ENCODE data around the gene GRB14.
"Not testable (repeated sequence)": the region's sequence is repeated elsewhere in the genome, so short reads cannot be mapped to it uniquely, and the experiment has no call there.

GRB14 gene

DNA sequence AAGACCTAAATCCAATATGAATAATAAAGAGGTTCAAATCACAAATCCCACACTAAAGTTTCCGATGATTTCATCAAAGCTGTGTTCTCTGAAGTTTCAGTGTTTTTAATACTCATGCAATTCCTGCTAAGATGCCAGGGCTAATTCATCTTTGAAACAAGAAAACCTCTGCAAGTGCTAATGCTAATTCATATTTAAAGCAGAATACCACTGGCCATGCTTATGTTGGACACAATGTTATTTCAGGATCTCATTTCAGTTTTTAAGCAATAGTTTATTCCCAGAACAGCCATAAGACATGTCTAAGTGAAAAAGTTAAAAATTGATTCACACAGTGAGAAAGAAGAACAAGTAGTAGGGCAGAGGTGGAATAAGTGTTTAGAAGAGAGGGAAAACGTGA is 62.8 kb downstream of the GRB14 start:
- DNase-seq (ENCODE audit: low read depth), result no peak

DNA sequence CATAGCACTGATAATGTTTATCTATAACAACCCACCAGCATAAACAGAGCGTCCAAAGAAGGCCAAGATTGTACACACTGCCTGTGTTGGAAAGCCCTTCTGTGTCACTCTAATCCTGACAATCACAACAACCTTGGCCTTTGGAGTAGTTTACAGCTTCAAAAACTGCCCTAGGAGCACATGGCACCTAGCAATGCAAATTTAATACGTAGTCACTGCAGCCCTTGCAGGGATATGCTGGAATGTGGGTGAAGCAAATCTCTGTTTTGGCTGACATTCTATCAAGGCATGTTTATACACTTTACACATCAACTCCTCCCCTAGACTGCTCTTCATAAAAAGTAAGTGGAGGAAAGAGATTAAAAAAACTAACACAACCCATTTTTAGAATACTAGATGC is 66.8 kb downstream of the GRB14 start:
- DNase-seq (ENCODE audit: low read depth), result no peak

DNA sequence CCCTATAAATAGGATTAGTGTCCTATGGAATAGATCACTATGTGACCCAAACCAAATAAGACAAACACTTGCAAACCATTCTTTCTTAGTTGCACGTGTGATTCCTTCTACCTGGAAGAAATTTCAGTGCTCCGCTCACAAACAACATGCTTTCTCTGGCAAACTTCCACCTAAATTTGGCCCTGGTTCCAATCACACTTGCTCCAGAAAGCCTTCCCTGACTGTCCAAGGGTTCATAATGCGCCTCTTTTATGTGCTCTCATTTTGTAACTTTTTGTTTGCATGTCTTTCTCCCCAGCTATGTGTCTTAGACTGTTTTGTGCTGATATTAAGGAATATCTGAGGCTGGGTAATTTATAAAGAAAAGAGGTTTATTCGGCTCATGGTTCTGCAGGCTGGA is 69.8 kb downstream of the GRB14 start:
- DNase-seq (ENCODE audit: low read depth), result no peak

DNA sequence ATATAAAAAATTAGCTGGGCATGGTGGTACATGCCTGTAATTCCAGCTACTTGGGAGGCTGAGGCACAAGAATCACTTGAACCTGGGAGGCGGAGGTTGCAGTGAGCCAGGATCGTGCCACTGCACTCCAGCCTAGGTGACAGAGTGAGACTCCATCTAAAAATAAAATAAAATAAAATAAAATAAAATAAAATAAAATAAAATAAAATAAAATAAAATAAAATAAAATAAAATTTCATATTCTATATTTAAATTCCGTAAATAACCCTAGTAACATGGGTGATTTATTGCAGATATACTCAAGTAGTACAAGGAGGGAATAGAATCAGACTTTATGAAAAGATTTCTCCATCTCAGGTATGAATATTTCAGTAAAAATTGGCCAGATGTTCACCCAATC is 71.6 kb downstream of the GRB14 start:
- not testable (repeated sequence) for DNase-seq (ENCODE audit: low read depth)

DNA sequence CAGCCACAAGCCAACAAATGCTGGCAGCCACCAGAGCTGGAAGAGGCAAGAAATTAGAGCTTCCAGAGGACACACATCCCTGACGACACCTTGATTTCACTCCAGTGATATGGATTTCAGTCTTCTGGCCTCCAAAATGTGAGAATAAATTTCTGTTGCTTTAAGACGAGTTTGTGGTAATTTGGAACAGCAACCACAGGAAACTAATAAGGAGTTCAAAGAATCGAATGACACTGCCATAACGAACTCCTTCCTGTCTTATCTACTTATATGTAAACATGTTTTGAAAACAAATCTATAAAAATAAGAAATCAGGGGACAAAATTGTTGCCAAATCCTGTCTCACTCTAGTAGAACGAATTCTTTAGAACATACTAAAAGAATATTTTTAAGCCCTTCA is 75.8 kb downstream of the GRB14 start:
- no peak for DNase-seq (ENCODE audit: low read depth)

DNA sequence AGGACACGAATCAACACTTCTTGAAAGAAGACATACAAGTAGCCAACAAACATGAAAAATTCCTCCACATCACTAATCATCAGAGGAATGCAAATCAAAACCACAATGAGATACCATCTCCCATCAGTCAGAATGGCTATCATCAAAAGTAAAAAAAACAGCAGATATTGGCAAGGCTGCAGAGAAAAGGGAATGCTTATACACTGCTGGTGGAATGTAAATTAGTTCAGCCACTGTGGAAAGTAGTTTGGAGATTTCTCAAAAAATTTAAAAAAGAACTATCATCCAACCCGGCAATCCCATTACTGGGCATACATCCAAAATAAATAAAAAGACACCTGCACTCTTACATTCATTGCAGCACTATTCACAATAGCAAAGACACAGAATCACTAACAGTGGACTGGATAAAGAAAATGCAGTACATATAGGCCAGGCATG is 78.7 kb downstream of the GRB14 start:
- peak; percentile 60 for DNase-seq (ENCODE audit: low read depth)

DNA sequence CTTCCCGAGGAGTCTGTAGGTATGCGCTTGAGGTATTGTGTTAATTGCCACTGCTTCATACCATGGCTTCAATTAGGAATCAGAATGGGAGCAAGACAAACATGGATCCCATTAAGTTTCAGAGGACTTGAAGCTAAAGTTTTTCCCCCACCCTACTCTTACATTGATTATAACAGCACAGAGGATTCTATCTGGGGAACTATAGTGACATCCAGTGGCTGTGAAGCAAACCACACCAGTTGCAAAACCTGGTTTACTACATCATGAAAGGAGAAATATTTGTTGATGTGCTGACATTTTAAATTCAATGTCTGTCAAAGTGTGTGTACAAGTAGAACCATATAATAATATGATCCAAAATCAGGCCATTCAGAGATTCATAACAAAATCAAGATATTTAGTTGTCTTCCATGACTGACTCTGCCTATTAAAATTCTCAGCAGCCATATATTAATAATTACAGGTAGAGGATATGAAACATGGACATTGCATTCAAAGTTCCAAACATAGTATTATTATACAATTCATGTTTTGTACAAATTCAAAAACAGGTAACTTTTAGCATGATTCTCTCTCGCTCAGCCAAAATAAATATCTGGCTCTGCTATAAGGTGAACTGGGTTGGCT is 82.9 kb downstream of the GRB14 start:
- DNase-seq (ENCODE audit: low read depth), result peak; percentile 34

DNA sequence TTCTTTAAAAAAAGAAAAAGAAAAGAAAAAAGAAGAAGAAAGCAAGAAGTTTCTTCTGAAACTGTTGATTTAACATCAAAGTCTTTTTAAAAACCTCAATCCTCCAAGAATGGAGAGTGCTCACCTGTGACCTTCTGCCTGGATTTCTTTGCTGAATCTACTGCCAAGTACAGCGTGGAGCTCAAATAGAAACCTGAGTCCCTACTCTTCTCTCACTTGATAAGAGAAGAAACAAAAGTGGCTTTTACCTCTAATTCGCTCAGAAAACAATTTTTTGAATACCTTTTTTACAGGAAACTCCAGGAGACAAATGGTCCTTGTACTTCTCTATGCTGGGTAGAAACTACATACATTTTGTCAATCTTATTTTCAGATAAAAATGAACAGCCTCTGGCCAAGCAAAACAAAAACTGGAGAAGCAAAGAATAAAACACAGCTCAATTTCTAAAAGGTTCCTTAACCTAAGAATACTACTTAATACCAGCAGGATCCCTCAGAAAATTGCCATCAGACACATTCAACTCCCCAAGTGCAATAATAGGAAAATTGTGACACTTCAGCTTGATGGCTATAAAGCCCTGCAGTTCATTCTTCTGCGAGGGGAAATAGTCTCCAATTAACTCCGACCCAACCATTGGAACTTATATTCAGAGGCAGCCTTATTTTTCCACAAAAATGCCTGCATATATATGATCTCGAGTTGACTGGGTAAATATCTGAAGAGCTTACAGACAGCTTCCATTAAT is 85.8 kb downstream of the GRB14 start:
- no peak for DNase-seq (ENCODE audit: low read depth)

DNA sequence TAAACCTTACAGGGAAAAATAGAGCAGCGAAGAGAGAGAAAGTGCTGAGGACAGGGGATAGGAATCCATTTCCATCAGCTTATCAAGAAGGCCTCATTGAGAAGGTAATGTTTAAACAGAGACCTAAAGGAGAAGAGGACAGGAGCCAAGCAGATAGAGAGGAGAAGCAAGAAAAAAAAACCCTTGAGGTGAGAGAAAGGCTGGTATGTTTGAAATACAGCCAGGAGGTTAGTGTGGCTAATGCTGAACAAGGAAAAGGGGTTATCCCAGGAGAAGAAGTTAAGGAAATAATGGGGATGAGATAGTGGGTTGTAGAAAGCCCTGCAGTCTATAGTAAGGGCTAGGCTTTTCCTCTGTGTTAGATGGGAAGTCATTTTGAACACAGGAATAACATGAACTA is 90.8 kb downstream of the GRB14 start:
- no peak for DNase-seq (ENCODE audit: low read depth)

DNA sequence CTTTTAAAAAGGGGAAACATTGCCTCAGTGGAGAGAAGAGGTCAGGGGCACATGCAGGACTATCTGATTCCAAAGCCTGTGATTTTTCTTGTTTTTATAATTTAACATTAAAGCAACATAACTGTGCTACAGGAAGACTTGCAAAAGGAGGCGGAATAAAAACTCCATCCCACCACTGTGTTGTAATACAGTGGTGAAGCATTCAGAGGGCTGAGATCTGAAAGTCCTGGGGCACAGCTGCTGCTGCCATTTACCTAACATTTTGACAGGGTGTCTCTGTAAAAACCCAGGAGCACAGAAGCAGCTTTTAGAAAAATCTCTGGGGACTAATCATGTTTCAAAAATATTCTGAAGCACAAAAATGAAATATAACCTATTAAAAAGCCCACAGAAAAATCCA is 97.6 kb downstream of the GRB14 start:
- DNase-seq (ENCODE audit: low read depth), result no peak

DNA sequence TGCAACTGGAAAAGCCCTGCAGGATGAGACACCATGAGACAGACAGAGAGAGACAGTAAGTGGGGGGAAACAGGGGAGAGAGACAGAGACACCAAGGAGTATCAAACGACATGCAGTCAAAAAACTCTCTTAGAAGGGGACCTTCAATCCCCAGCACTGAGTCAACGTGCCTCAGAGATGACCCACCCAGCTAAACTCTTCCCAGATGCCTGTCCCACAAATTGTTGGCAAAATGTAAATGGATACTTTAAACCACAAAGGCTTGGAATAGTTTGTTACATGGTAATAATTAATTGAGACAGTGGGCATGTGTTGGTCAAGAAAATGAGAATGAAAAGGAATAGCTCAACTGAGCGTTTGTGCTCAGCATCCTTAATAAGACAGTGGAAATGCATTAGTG is 98.3 kb downstream of the GRB14 start:
- peak; percentile 13 for DNase-seq (ENCODE audit: low read depth)

DNA sequence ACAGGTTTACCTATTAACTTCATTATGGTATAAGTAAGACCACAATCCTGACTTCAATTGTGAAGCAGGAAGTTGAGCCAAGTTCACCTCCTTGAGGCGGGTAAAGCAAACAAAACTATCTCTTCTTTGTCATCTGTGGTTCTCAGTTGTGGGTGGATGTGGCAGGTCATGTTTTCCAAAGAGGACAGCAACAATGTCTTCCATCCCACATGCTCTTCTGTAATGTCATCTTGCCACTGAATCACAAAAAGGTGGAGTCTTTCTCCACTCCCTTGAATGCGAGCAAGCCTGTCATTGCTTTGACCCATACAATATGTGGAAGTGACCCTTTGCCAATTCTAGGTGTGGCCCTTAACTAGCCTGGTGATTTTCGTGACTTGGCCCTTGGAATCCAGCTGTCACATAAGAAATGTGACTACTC is 98.7 kb downstream of the GRB14 start:
- DNase-seq (ENCODE audit: low read depth), result no peak

DNA sequence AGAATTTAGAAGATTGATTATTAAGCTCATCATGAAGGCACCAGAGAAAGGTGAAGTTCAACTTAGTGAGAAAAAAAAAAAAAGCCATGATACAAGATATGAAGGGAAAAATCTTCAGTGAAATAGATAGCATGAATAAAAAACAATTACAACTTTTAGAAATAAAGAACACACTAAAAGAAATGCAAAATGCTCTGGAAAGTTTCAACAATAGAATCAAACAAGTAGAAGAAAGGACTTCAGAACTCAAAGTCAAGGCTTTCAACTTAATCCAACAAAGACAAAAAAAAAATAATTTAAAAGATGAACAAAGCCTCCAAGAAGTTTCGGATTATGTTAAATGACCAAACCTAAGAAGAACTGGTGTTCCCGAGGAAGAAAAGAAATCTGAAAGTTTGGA is 105.5 kb downstream of the GRB14 start:
- no peak for DNase-seq (ENCODE audit: low read depth)

DNA sequence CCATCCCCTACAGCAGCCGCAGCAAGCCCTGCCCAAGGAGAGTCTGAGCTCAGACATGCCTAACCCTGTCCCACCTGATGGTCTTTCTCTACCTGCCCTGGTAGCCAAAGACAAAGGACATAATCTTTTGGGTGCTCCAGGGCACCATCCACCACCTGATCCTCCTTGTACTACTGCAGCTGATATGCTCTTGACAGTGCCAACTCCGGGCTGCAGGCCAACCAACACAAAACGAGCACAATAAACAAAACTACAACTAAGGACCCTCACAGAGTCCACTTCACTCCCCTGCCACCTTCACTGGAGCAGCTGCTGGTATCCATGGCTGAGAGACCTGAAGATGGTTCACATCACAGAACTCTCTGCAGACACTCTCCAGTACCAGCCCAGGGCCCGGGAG is 106.3 kb downstream of the GRB14 start:
- DNase-seq (ENCODE audit: low read depth), result no peak

DNA sequence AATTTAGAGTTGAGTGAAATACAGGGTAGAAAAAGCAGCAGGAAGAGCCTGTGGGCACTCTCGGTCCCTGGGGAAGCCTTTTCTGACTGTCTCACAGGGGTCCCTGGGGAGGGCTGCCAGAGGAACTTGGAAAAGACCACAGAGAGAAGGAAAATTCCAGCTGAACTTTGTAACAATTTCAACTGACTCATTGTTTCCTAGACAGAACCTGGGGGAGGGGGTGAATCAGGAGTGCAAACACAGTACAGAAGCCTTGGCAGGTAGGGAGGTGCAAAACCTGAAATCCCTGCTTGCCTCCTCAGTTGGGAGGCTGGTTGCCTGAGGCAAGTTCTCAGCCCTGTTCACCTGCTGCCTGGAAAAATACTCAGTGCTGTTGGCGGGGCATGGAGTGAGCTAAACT is 106.8 kb downstream of the GRB14 start:
- no peak for DNase-seq (ENCODE audit: low read depth)

DNA sequence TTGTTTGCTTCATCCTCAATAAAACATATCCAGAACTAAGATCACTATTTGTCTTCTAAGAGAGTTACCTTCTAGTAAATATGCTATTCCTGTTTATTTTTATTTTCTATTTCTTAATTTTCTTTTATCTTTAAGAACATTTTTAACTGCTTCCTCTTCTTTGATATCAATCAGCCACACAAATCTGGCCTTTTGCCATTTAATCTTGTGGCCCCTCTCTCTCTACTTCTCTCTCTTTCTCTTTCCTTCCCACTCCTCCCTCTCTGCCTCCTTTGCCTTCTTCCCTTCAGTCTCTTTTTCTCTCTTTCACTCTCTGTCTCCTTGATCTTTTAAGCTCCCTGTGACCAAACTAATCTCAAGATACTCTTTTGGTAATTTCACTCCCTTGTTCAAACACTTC is 108.4 kb downstream of the GRB14 start:
- DNase-seq (ENCODE audit: low read depth), result no peak

DNA sequence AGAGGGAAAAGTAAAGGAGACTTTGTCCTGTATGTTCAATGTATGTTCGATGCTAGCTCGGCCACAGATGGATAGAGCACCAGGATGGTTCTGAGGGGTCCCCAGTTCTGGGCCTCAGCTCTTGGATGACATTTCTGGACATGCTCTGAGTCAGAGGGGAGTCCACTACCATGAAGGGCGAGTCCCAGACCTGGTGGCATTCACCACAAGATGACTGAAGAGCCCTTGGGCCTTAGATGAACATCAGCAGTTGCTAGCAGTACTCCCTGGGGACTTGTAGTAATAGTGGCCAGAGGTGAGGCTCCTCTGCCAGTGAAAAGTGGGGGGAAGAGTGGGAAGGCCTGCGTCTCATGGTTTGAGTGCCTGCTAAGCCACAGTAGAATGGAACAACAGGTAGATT is 109.5 kb downstream of the GRB14 start:
- DNase-seq (ENCODE audit: low read depth), result no peak

DNA sequence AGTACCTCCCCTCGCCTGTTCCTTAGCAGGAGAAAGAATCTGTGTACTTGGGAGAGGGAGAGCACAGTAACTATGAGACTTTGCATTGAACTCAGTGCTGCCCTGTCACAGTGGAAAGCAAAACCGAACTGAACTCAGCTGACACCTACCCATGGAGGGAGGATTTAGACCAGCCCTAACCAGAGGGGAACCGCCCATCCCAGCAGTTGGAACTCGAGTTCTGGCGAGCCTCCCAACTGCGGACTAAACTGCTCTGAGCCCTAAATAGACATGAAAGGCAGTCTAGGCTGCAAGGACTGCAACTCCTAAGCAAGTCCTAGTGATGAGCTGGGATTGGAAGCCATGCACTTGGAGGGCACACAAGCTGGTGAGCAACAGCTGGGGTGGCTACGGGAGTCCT is 110.4 kb downstream of the GRB14 start:
- no peak for DNase-seq (ENCODE audit: low read depth)

DNA sequence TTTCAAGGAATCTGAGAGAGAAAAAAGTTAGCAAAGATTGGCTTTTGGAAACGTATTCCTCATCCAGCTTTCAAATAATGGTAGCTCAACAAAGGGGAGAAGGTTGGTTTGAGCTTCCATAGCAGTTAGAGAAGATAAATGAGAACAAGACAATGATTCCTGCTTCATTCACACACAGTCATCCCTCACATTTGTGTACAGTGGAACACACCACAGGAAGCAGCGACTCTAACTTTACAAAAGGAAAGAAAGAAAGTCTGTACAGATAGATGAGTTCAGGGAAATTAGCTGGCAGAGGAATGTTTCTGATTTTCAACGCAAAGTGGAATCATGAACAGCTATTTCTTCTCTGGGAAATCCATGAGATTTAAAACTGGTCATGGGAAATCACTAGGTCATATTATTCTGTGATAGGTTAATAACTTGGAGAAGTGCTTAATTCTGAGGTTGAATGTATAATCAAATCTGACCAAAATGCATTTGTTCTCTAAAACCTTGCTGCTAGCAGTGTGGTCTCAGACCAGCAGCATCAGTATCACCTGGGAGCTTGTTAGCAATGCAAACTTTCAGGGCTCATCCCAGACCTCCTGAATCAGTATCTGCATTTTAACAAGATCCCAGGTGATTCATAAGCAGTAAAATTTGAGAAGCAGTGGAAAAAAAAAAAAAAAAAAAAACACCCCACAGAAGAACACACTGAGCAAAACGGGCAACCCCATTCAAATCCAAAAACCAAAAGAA is 112.0 kb downstream of the GRB14 start:
- no peak for DNase-seq (ENCODE audit: low read depth)

DNA sequence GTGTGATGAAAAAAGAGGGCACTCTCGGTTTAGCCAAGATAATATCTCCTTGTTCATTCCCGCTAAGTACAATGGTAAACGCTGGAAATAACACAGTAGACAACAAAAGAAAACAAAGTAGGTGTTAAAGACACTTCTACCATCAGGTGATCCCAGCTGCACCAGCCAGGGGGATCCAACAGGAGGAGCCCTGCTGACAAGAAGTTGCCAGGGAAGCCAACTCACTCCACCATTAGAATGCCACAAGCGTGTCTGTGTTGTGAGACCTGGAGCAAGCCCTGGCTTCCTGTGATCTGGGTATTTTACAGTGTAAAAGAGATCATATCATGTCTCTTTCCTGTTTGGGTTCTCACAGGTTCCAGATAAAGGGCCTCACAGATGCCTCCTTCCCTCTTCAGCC is 117.0 kb downstream of the GRB14 start:
- DNase-seq (ENCODE audit: low read depth), result no peak

DNA sequence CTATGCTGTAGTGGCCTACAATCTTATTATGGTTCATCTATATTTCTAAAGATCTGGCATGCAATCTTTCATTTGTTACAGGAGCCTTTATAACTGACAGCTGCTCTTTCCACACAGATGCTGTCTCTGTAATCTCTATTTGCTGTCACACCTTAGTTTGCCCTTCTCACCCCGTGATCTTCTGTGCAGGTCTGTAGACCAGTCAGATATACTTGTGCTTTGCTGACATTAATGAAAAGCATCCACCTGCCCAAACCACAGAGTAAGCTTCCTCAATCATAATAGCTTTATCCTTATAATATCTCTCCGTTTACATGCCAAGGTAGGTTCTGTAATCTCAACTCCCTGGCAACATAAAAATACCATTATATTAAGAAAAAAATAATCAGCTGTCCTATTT is 122.4 kb downstream of the GRB14 start:
- no peak for DNase-seq (ENCODE audit: low read depth)

DNA sequence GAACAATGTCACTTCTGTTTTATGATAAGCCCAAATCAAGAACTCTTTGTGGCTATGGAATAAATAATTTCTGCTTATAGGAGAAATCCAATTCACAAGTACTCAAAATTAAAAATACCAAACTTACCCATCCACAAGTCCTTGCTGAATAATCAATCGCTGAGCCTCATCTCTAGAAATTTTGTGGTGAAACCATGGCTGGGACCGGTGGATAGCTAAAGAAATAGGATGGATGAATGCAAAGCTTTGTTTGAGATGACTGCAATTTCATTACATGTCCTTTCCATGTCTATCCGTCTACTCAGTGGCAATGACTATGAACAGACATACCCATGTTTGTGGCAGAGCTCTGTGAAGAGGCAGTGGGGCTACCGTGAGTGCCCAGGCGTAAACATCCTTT is 124.4 kb downstream of the GRB14 start:
- DNase-seq (ENCODE audit: low read depth), result no peak

DNA sequence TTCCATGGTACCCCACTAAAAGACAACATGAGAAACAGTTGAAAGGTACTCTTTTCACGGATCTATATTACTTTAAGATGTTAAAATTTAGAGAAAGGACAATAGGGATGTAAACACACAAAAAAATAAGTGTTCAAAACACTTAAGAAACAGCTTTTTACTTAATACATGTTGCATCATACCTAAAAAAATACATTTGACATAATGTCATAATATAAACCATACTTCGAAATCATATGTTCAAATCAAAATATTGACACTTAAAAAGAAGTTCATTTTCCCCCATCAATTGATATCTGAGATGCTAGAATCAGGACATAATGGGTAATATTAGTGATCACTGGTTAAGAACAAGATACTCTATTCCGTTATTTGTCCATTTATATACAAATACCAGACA is 124.9 kb downstream of the GRB14 start:
- no peak for DNase-seq (ENCODE audit: low read depth)

All from HS-5 (cell line).